Measurements from ENCODE around the gene IGSF21. TPM values are rescaled to one million over a fixed set of nuclear protein-coding genes. Genes with fewer than 3 reads are reported as not detected.

IGSF21 gene
- total RNA-seq, 4 donors from 2014 or later = 0.31 to 3.5 (median 1.7) TPM

DNA sequence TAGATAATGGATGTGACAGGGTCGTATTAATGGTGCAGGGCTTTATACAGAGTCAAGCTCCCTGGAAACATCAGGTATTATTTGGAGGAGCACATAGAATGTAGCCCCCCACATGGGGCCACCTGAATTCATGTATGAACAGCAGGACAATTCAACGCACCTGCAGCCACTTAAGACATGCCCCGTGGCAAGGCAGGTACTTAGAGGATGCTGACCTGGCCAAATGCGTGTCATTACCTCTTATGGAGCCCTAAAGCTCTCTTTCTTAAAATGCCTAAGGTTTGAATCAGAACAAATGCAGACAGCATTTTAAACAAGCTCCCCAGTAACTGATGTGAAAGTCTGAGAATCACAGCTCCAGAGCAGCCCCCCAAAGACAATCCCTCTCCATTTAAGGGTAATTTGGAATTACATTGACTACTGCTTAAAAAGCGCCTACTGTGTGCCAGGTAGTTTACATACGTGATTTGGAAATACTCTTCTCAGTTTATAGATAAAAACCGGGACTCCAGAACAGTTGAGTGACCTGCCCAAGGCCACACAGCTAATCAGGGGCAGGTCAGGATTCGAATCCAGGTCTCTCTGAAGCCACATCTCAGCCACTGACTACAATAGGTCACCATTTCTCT is 302.1 kb downstream of the IGSF21 start:
- no peaks in the 10 kb centered on the region for H3K4me1 ChIP-seq
- no peak for ATAC-seq
- peaks cover 0 to 41% (median 0%) of the 10 kb centered on the region in 3 donors for H3K9me3 ChIP-seq
- H3K4me3 ChIP-seq = no peak overlapping the region
- TF ChIP-seq POLR2A (IDR thresholded peaks at IDR 0.05) (no peak), EP300 (IDR thresholded peaks at IDR 0.05) (no peak), POLR2AphosphoS5 (IDR thresholded peaks at IDR 0.05) (no peak)
- TF ChIP-seq, protein P1, sequence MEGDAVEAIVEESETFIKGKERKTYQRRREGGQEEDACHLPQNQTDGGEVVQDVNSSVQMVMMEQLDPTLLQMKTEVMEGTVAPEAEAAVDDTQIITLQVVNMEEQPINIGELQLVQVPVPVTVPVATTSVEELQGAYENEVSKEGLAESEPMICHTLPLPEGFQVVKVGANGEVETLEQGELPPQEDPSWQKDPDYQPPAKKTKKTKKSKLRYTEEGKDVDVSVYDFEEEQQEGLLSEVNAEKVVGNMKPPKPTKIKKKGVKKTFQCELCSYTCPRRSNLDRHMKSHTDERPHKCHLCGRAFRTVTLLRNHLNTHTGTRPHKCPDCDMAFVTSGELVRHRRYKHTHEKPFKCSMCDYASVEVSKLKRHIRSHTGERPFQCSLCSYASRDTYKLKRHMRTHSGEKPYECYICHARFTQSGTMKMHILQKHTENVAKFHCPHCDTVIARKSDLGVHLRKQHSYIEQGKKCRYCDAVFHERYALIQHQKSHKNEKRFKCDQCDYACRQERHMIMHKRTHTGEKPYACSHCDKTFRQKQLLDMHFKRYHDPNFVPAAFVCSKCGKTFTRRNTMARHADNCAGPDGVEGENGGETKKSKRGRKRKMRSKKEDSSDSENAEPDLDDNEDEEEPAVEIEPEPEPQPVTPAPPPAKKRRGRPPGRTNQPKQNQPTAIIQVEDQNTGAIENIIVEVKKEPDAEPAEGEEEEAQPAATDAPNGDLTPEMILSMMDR (IDR thresholded peaks at IDR 0.05) = no peak
- WGBS, 2 donors (ENCODE audit: low coverage in 1 of 2) = 61 to 82% methylated on average over 4 to 7 of the region's 8 CpGs
- H3K27me3 ChIP-seq = peaks cover 67% of the 10 kb centered on the region
- no peaks in the 10 kb centered on the region for H3K36me3 ChIP-seq
- H3K27ac ChIP-seq = no peak overlapping the region

DNA sequence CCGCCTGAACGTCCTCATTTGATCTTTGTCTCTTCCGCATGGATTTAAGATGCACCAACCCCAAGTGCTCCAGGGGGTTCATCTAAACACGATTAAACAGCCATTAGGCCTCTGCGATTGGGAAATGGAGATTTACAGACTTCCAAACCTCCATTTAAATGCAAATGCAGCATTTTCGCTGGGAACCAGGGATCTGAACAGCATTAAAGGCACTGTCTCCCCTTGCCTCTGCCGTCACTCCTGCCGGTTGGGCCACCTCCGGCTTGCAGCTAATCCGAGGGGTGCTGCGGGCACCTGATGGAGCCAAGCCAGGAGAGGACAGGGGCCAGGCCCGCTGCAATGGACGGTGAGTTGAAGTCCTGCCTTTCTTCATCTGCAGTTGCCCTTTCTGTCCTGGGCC is 302.8 kb downstream of the IGSF21 start:
- Histone ChIP-seq H3K36me3 (no peaks in the 10 kb centered on the region), H3K9me3 (peaks cover 0 to 35% (median 0%) of the 10 kb centered on the region in 3 donors), H3K27ac (no peak overlapping the region), H3K27me3 (peaks cover 65% of the 10 kb centered on the region), H3K4me1 (no peaks in the 10 kb centered on the region), H3K4me3 (no peak overlapping the region)
- 45 to 55% methylated on average over 3 to 5 of the region's 13 CpGs for WGBS, 2 donors (ENCODE audit: low coverage in 1 of 2)
- no peak for TF ChIP-seq POLR2A (IDR thresholded peaks at IDR 0.05)
- no peak for TF ChIP-seq EP300 (IDR thresholded peaks at IDR 0.05)
- TF ChIP-seq POLR2AphosphoS5 (IDR thresholded peaks at IDR 0.05) = no peak
- TF ChIP-seq, protein P1 (IDR thresholded peaks at IDR 0.05) = no peak
- ATAC-seq = no peak

DNA sequence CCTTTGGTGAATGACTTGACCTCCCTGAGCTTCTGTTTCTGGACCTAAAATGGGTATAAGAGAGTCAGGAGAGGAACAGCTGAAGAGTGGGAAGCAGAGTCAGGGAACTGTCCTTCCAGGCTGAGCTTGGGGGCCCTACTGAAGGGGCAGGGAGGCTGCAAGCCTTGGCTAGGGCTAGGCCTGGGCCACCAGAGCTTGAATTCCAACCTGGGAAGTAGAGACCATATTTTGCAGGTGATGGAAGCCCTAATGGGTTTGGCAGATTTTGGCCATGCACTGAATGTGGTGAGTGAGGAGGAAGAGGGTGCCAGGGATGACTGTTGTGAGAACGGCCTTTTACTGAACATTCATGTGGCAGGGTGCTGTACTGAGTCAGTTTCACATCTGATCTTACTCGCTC is 303.7 kb downstream of the IGSF21 start:
- ATAC-seq = no peak
- TF ChIP-seq POLR2A (IDR thresholded peaks at IDR 0.05) (no peak), EP300 (IDR thresholded peaks at IDR 0.05) (no peak)
- no peaks in the 10 kb centered on the region for H3K4me1 ChIP-seq
- no peaks in the 10 kb centered on the region for H3K36me3 ChIP-seq
- H3K27me3 ChIP-seq = peaks cover 56% of the 10 kb centered on the region
- H3K27ac ChIP-seq = no peak overlapping the region
- WGBS, 2 donors (ENCODE audit: low coverage in 1 of 2) = 95 to 100% methylated on average over 2 of the region's 2 CpGs
- H3K9me3 ChIP-seq = peaks cover 0 to 35% (median 0%) of the 10 kb centered on the region in 3 donors
- H3K4me3 ChIP-seq = no peak overlapping the region

DNA sequence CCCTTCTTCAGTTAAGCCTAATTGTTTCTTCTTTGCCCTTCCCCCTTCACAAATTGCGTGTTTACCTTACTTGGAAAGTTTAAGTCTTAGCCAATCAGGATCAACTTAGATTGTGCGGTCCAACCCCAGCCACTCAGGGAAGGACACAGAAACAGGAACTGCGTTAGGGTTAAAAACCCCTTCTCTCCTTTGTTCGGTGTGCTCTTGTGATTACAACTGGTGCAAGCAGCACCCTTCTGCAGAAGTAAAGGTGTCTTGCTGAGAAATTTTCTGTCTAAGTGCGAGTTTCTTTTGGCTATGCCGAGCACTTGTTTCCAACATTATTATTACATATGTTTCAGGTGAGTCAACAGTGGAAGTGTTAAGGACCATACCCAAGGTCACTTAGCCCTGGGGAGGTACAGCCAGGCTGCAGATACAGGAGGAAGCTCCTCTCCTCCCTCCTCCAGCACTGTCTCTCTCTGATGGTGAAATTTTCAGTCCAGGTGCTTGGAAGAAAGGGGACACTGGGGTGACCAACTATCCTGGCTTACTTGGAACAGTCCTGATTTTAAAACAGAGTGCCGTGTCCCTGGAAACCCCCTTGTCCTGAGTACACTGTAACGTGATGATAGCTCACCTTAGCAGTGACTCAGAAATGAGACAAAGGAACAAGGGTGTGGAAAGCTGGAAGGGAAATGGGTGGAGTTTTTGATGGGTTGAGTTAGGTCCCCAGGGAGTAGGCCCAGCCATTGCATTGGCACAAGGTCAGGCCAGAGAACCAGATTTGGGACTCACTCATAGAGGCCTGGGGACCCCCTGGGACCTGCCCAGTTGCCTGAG is 304.4 kb downstream of the IGSF21 start:
- H3K36me3 ChIP-seq = no peaks in the 10 kb centered on the region
- no peak overlapping the region for H3K27ac ChIP-seq
- no peak overlapping the region for H3K4me3 ChIP-seq
- H3K27me3 ChIP-seq = peaks cover 49% of the 10 kb centered on the region
- WGBS, 2 donors (ENCODE audit: low coverage in 1 of 2) = 91 to 95% methylated on average over 7 of the region's 8 CpGs
- H3K9me3 ChIP-seq = peaks cover 0 to 35% (median 0%) of the 10 kb centered on the region in 3 donors
- H3K4me1 ChIP-seq = no peaks in the 10 kb centered on the region
- no peak for TF ChIP-seq POLR2AphosphoS5 (IDR thresholded peaks at IDR 0.05)
- TF ChIP-seq EP300 (IDR thresholded peaks at IDR 0.05) = no peak
- TF ChIP-seq POLR2A (IDR thresholded peaks at IDR 0.05) = no peak
- TF ChIP-seq, protein P1 (IDR thresholded peaks at IDR 0.05) = no peak
- no peak for ATAC-seq

DNA sequence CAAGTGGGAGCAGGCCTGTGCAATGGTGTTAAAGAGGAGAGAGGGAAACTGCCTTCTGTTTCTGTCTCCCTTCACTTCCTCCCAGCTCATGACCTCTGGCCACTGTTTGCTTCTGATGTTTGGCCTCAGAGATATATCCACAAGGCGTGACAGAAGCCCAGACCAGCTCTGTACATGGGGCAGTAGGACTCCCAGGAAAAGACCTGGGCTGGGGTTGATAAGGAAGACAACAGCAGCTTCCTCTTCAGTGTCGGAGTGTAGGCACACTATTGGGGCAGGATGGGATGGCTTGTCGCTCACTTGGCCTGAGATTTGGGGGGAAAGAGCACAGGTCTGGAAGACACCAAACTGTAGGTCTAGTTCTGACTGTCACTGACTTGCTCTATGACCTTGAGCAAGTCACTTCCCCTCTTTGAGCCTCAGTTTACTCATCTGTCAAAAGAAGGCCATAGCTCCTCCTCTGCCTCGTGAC is 305.3 kb downstream of the IGSF21 start:
- ATAC-seq = no peak
- TF ChIP-seq POLR2A (IDR thresholded peaks at IDR 0.05) = no peak
- WGBS, 2 donors (ENCODE audit: low coverage in 1 of 2) = 90% methylated on average over 2 of the region's 4 CpGs; no CpG with 5 or more reads in 1 of the 2 donors

More for the DNA sequence above, 305.3 kb downstream of the IGSF21 start:
- H3K4me3 ChIP-seq = no peak overlapping the region
- peaks cover 0 to 35% (median 0%) of the 10 kb centered on the region in 3 donors for H3K9me3 ChIP-seq
- H3K4me1 ChIP-seq = no peaks in the 10 kb centered on the region
- H3K27ac ChIP-seq = no peak overlapping the region
- H3K36me3 ChIP-seq = no peaks in the 10 kb centered on the region
- peaks cover 40% of the 10 kb centered on the region for H3K27me3 ChIP-seq

Measured in gastroesophageal sphincter (tissue), 4 donors.